Endothelial cell of umbilical vein (primary cell): ENCODE measurements around the gene F2. TPM values are rescaled to one million over a fixed set of nuclear protein-coding genes. Genes with fewer than 3 reads are reported as not detected.

Experiments
- BruUV-seq: library from RNA; stranded (reverse); fragments of 400-500 nt; replicated peaks from 2 replicates; lab custom pipeline; 2021; lab: Mats Ljungman, UMichigan
- CTCF ChIA-PET: fragments of 300-600, 350-600 bp; sonication (Branson Sonifier 250); formaldehyde crosslinking; loops from one replicate; lab custom pipeline; 2021; ENCODE audit warnings: antibody characterized with exemption, inconsistent platforms; lab: Charles Lee
- POLR2A ChIA-PET: fragments of 300-600, 350-600 bp; sonication (Branson Sonifier 250); formaldehyde crosslinking; loops from one replicate; lab custom pipeline; 2021; ENCODE audit warnings: antibody characterized with exemption, inconsistent platforms; lab: Charles Lee
- DNase-seq: peaks from one replicate; pipeline ENCODE4 v3.0.0-alpha.2; 2011; ENCODE audit warnings: low read depth, low spot score
- FAIRE-seq: peaks from 2 replicates; lab custom pipeline; 2011; peaks lifted over from hg19 to GRCh38; lab: Jason Lieb, UNC
- H2AFZ ChIP-seq: 2 replicates; pipeline ENCODE4 v1.6.0; 2012; ENCODE audit warnings: low read depth, low read length, control low read depth, inconsistent platforms
- H3K27ac ChIP-seq: 2 replicates; pipeline ENCODE4 v1.5.1; 2011; ENCODE audit warnings: low read depth, mild to moderate bottlenecking, control low read depth, low read length, moderate library complexity; ENCODE audit not compliant: insufficient read depth
- H3K27me3 ChIP-seq, 2 experiments: 2 replicates each; pipeline versions ENCODE4 v1.6.0 to v1.6.1; 2011; ENCODE audit warnings: low read length in 2 of 2, mixed read lengths in 1 of 2; ENCODE audit not compliant: control insufficient read depth in 2 of 2, insufficient read depth in 2 of 2
- H3K36me3 ChIP-seq, 2 experiments: 2 replicates in 1 of 2; 3 replicates in 1 of 2; pipeline ENCODE4 v1.5.1; 2011; ENCODE audit warnings: low read length in 2 of 2, mild to moderate bottlenecking in 1 of 2, moderate library complexity in 1 of 2; ENCODE audit not compliant: control insufficient read depth in 2 of 2, insufficient read depth in 2 of 2; ENCODE audit errors: extremely low read depth in 1 of 2
- H3K4me1 ChIP-seq: 3 replicates; pipeline ENCODE4 v1.5.1; 2011; ENCODE audit warnings: mild to moderate bottlenecking, low read length; ENCODE audit not compliant: control insufficient read depth, insufficient read depth; ENCODE audit errors: extremely low read depth
- H3K4me2 ChIP-seq: 2 replicates; pipeline ENCODE4 v1.6.1; 2011; ENCODE audit warnings: low read length, control low read depth, mixed read lengths; ENCODE audit not compliant: insufficient read depth
- H3K4me3 ChIP-seq, 3 experiments: fragments of 200-600 bp in 1 of 3; sonication (generic), shearing (Covaris generic) in 1 of 3; replicated peaks in 1 of 3; 2 replicates each; pipeline ENCODE4 v1.5.1; 2011 to 2016; ENCODE audit warnings: control low read depth in 3 of 3, low read length in 3 of 3, mild to moderate bottlenecking in 2 of 3, inconsistent platforms in 1 of 3, low read depth in 1 of 3, moderate library complexity in 1 of 3; ENCODE audit not compliant: insufficient read depth in 1 of 3
- H3K79me2 ChIP-seq: 2 replicates; pipeline ENCODE4 v1.6.0; 2012; ENCODE audit warnings: low read length, inconsistent platforms; ENCODE audit not compliant: control insufficient read depth, insufficient read depth
- H3K9ac ChIP-seq: replicated peaks from 2 replicates; pipeline ENCODE3; 2011; ENCODE audit warnings: low read length, control low read depth; ENCODE audit not compliant: insufficient read depth; ENCODE audit errors: extremely low read depth
- H3K9me1 ChIP-seq: replicated peaks from 3 replicates; pipeline ENCODE4 v1.6.0; 2011; ENCODE audit warnings: mild to moderate bottlenecking, low read length; ENCODE audit not compliant: control insufficient read depth, insufficient read depth; ENCODE audit errors: extremely low read depth
- H3K9me3 ChIP-seq: replicated peaks from 2 replicates; pipeline ENCODE4 v1.5.1; 2012; ENCODE audit warnings: low read length, inconsistent platforms; ENCODE audit not compliant: control insufficient read depth, insufficient read depth
- H4K20me1 ChIP-seq: replicated peaks from 2 replicates; pipeline ENCODE3; 2011; ENCODE audit warnings: mild to moderate bottlenecking, low read length; ENCODE audit not compliant: control insufficient read depth, insufficient read depth; ENCODE audit errors: extremely low read depth
- EZH2 ChIP-seq: IDR thresholded peaks from 2 replicates; pipeline ENCODE4 v1.6.1; 2012; ENCODE audit warnings: borderline replicate concordance, low read depth, mild to moderate bottlenecking, moderate library complexity, low read length, inconsistent platforms; ENCODE audit not compliant: severe bottlenecking
- FOS ChIP-seq: IDR thresholded peaks from 2 replicates; pipeline ENCODE4 v1.6.1; 2011; ENCODE audit warnings: mild to moderate bottlenecking, low read length, moderate library complexity, borderline replicate concordance; ENCODE audit not compliant: insufficient read depth
- GATA2 ChIP-seq: IDR thresholded peaks from 2 replicates; pipeline ENCODE4 v1.7.0; 2011; ENCODE audit warnings: low read depth, mild to moderate bottlenecking, moderate library complexity, mixed read lengths, low read length; ENCODE audit not compliant: insufficient read length, insufficient read depth
- JUN ChIP-seq: IDR thresholded peaks from 2 replicates; pipeline ENCODE4 v1.6.1; 2011; ENCODE audit warnings: borderline replicate concordance, low read depth; ENCODE audit not compliant: insufficient read length, insufficient read depth
- MAX ChIP-seq: IDR thresholded peaks from 2 replicates; pipeline ENCODE4 v1.6.1; 2011; ENCODE audit not compliant: insufficient read depth, insufficient read length
- MYC ChIP-seq: IDR thresholded peaks from one replicate; pipeline ENCODE4 v1.6.1; 2011; ENCODE audit warnings: mild to moderate bottlenecking, low read depth, low read length
- POLR2A ChIP-seq: IDR thresholded peaks from 2 replicates; pipeline ENCODE4 v1.6.1; 2012; ENCODE audit warnings: low read depth, mild to moderate bottlenecking, control low read depth, low read length
- POLR2AphosphoS5 ChIP-seq: IDR thresholded peaks from 2 replicates; pipeline ENCODE4 v1.6.1; 2012; ENCODE audit warnings: low read depth, mild to moderate bottlenecking, control low read depth, low read length, moderate library complexity; ENCODE audit not compliant: insufficient read depth
- dilution Hi-C: fragments of 300-500 bp; cut with MboI; formaldehyde crosslinking; loops from one replicate; pipeline ENCODE4 v1.15.0; 2019; ENCODE audit warnings: low sequenced_read_pairs; ENCODE audit not compliant: extremely low pct_ligation_motif_present
- intact Hi-C: fragments of 100-400 bp; cut with micrococcal nuclease; formaldehyde crosslinking; loops from one replicate; pipeline ENCODE4 v1.10.0; 2022
- polyA plus RNA-seq, 4 experiments: library from polyadenylated mRNA; depleted of rRNA in 3 of 4; stranded (reverse) in 3 of 4; unstranded in 1 of 4; fragments of >200 nt; gene quantifications; 2 replicates each; pipeline versions ENCODE4 v1.2.1 to v1.2.3, GENCODE V29; 2011 to 2012; ENCODE audit warnings: missing spikeins in 1 of 4
- total RNA-seq: library from RNA; stranded (reverse); gene quantifications from 2 replicates; pipeline ENCODE4 v1.2.3, GENCODE V29; 2021
- TF ChIP-seq, protein P1 (sequence below), 2 donors: IDR thresholded peaks; 1 replicate in 1 of 2; 2 replicates in 1 of 2; pipeline ENCODE4 v1.5.1; 2011; ENCODE audit warnings: low read length in 2 of 2, mild to moderate bottlenecking in 2 of 2, moderate library complexity in 2 of 2, control low read depth in 1 of 2, inconsistent platforms in 1 of 2, low read depth in 1 of 2; ENCODE audit not compliant: insufficient read depth in 1 of 2; ENCODE audit errors: extremely low read depth in 1 of 2

F2 gene
- total and polyA plus RNA-seq, 2 donors (not counting 3 experiments of a cell fraction or from before 2014, with no cell fraction given): 0.04 TPM; not detected in 1

DNA sequence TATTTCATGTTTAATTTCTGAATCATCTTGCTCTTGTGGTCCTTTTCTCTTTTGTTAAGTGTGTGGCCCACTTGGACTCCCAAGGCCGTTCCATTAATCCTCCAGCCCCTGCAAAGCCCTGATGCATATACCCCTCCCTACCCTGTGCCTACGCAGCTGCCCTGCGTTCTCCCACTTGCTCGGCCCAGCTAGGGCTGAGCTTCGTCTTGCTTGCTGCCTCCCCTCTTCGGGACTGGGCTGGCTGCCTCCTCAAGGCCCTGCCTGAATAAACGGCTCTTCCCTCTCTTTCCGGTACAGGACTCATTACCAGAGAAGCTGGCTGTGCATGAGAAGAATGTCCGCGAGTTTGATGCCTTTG lies 47.1 kb upstream of the F2 start:
- peaks cover 16 to 40% of the 10 kb centered on the region in 2 experiments for H3K36me3 ChIP-seq
- FAIRE-seq (no peak), DNase-seq (no peak)
- no peaks in the 10 kb centered on the region for H3K9me3 ChIP-seq
- TF ChIP-seq JUN (no peak), POLR2AphosphoS5 (no peak), FOS (no peak), EZH2 (no peak), MAX (no peak), POLR2A (no peak), GATA2 (no peak), MYC (no peak)
- TF ChIP-seq, protein P1, sequence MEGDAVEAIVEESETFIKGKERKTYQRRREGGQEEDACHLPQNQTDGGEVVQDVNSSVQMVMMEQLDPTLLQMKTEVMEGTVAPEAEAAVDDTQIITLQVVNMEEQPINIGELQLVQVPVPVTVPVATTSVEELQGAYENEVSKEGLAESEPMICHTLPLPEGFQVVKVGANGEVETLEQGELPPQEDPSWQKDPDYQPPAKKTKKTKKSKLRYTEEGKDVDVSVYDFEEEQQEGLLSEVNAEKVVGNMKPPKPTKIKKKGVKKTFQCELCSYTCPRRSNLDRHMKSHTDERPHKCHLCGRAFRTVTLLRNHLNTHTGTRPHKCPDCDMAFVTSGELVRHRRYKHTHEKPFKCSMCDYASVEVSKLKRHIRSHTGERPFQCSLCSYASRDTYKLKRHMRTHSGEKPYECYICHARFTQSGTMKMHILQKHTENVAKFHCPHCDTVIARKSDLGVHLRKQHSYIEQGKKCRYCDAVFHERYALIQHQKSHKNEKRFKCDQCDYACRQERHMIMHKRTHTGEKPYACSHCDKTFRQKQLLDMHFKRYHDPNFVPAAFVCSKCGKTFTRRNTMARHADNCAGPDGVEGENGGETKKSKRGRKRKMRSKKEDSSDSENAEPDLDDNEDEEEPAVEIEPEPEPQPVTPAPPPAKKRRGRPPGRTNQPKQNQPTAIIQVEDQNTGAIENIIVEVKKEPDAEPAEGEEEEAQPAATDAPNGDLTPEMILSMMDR (IDR thresholded peaks at IDR 0.05; ENCODE audit: extremely low read depth in 1 of 2, insufficient read depth in 1 of 2, low read depth in 1 of 2, low read length in 2 of 2): no peak
- BruUV-seq: no TSS peak
- no peak overlapping the region for H3K27ac ChIP-seq
- ChIA-PET POLR2A (no interaction called here), CTCF (no interaction called here)
- H3K9me1 ChIP-seq: no peaks in the 10 kb centered on the region
- no peaks in the 10 kb centered on the region for H3K4me1 ChIP-seq
- H3K9ac ChIP-seq: no peak overlapping the region
- no peaks in the 10 kb centered on the region for H3K27me3 ChIP-seq
- H3K4me2 ChIP-seq: no peak overlapping the region
- H3K79me2 ChIP-seq: no peaks in the 10 kb centered on the region
- no peak overlapping the region for H2AFZ ChIP-seq
- dilution Hi-C loops: no loop called here
- H4K20me1 ChIP-seq: no peaks in the 10 kb centered on the region
- H3K4me3 ChIP-seq: no peak overlapping the region
- intact Hi-C loops: no loop called here
